Heart left ventricle (tissue), 13 donors: ENCODE results near the gene SMC6.

ENCODE experiments used
- POLR2A ChIP-seq, 2 donors: fragments of 450-650 bp; IDR thresholded peaks; one replicate each; pipeline ENCODE4 v1.6.1; 2017; ENCODE audit warnings: antibody characterized with exemption in 2 of 2, mild to moderate bottlenecking in 2 of 2, moderate library complexity in 2 of 2
- TF ChIP-seq, protein P1 (sequence below), 12 donors: fragments of 200-600 bp; sonication (generic) in 4 of 12; IDR thresholded peaks; one replicate each; pipeline versions ENCODE4 v1.5.0 to v1.8.0; 2018 to 2022; ENCODE audit warnings: antibody characterized with exemption in 12 of 12, mild to moderate bottlenecking in 5 of 12
- donor health status: ischemic (EF 13 %, LVEDD 7.1; RV severe dilation, severe dysfunction).
- donor health status: DM: no; HTN: yes; CAD: no.
- donor health status: DM: no; HTN: no; CAD: no.
- donor health status: ischemic (EF 25% LVEDD 6.9; RV normal size, moderate dysfunction).
- donor health status: ischemic (EF 25% LVEDD 5.7; RV mildly dilated, moderate dysfunction).
- donor health status: ischemic (EF 35%, LVEDD 5.7; RV mildly dilated, moderate dysfunction).
- donor health status: nonischemic (EF 11% LVEDD 7.7; RV severe dilation, severe dysfunction).
- donor health status: DM: yes; HTN: yes; CAD: no.
- donor health status: PGD.
- donor health status: ischemic (EF 29% LVEDD 5.4; RV normal size, mild dysfunction).
- donor health status: nonischemic (EF 23%, LVEDD 6.1; RV moderate dilation, normal function).

GRCh38 chr2:17756668-17757067, 3.1 kb upstream of the SMC6 start:
- TF ChIP-seq POLR2A (IDR thresholded peaks at IDR 0.05): no peak
- TF ChIP-seq, protein P1, sequence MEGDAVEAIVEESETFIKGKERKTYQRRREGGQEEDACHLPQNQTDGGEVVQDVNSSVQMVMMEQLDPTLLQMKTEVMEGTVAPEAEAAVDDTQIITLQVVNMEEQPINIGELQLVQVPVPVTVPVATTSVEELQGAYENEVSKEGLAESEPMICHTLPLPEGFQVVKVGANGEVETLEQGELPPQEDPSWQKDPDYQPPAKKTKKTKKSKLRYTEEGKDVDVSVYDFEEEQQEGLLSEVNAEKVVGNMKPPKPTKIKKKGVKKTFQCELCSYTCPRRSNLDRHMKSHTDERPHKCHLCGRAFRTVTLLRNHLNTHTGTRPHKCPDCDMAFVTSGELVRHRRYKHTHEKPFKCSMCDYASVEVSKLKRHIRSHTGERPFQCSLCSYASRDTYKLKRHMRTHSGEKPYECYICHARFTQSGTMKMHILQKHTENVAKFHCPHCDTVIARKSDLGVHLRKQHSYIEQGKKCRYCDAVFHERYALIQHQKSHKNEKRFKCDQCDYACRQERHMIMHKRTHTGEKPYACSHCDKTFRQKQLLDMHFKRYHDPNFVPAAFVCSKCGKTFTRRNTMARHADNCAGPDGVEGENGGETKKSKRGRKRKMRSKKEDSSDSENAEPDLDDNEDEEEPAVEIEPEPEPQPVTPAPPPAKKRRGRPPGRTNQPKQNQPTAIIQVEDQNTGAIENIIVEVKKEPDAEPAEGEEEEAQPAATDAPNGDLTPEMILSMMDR (IDR thresholded peaks at IDR 0.05): no peak
